ENCODE data around the gene UBIAD1. TPM values are rescaled to one million over a fixed set of nuclear protein-coding genes. Genes with fewer than 3 reads are reported as not detected.

UBIAD1 gene
- polyA plus RNA-seq, 1 donor: 16.4 TPM

- no peak for DNase-seq
Measured at GRCh38 chr1:11308699-11309224, 35.8 kb downstream of the UBIAD1 start.

GRCh38 chr1:11309385-11309784 is 36.4 kb downstream of the UBIAD1 start:
- no peak for DNase-seq

GRCh38 chr1:11311816-11312755 is 39.1 kb downstream of the UBIAD1 start:
- DNase-seq: no peak

GRCh38 chr1:11314959-11315358 is 42.0 kb downstream of the UBIAD1 start:
- DNase-seq: no peak

- DNase-seq: no peak
Measured at GRCh38 chr1:11316701-11317100, 43.7 kb downstream of the UBIAD1 start.

- no peak for DNase-seq
Measured at GRCh38 chr1:11318982-11319381, 46.0 kb downstream of the UBIAD1 start.

- no peak for DNase-seq
Measured at GRCh38 chr1:11320153-11320936, 47.3 kb downstream of the UBIAD1 start.

GRCh38 chr1:11321656-11322491 is 48.9 kb downstream of the UBIAD1 start:
- no peak for DNase-seq

- DNase-seq: no peak
Measured at GRCh38 chr1:11324567-11325165, 51.7 kb downstream of the UBIAD1 start.

- DNase-seq: no peak
Measured at GRCh38 chr1:11326070-11326469, 53.1 kb downstream of the UBIAD1 start.

- no peak for DNase-seq
Measured at GRCh38 chr1:11328444-11328843, 55.4 kb downstream of the UBIAD1 start.

- no peak for DNase-seq
Measured at GRCh38 chr1:11330411-11330810, 57.4 kb downstream of the UBIAD1 start.

GRCh38 chr1:11331036-11331944 is 58.3 kb downstream of the UBIAD1 start:
- DNase-seq: no peak

GRCh38 chr1:11331945-11332546 is 59.0 kb downstream of the UBIAD1 start:
- no peak for DNase-seq

GRCh38 chr1:11333631-11334030 is 60.6 kb downstream of the UBIAD1 start:
- no peak for DNase-seq

- no peak for DNase-seq
Measured at GRCh38 chr1:11334261-11334804, 61.3 kb downstream of the UBIAD1 start.

GRCh38 chr1:11334821-11335220 is 61.8 kb downstream of the UBIAD1 start:
- DNase-seq: no peak

GRCh38 chr1:11335417-11336056 is 62.5 kb downstream of the UBIAD1 start:
- no peak for DNase-seq

GRCh38 chr1:11337580-11338073 is 64.6 kb downstream of the UBIAD1 start:
- peak; percentile 87 for DNase-seq

Data from left kidney (tissue), 2 donors.